22Rv1 (cell line): ENCODE results near the gene TYROBP.
"Not testable (repeated sequence)": the region's sequence is repeated elsewhere in the genome, so short reads cannot be mapped to it uniquely, and the experiment has no call there.

Source experiments
- H3K27ac ChIP-seq: fragments of 450-650 bp; 2 replicates; pipeline ENCODE4 v1.5.1; 2017
- CTCF ChIP-seq: fragments of 450-650 bp; IDR thresholded peaks from 2 replicates; pipeline ENCODE4 v1.5.1; 2017; ENCODE audit warnings: mild to moderate bottlenecking
- ZFX ChIP-seq: fragments of 450-650 bp; IDR thresholded peaks from 2 replicates; pipeline ENCODE4 v1.6.1; 2017; ENCODE audit warnings: antibody characterized with exemption, borderline replicate concordance

Gene TYROBP

DNA sequence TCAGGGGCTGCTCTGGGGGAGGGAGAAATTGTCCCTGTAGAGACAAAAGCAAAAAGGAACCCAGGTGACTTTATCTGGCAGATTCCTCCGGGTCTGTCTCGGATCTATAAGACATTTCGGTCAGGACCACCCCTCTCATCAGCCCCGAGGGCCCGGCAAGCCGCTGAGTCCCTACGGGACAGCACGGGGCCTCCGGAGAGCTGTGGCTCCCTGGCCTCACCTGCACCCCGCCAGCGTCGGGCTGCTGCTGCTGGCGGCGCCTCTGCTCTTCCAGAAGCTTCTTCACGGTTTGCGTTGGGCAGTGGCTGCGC lies 9.6 kb downstream of the TYROBP start:
- peak overlapping the region; percentile 73 for H3K27ac ChIP-seq
- no peak for TF ChIP-seq CTCF
- no peak for TF ChIP-seq ZFX

DNA sequence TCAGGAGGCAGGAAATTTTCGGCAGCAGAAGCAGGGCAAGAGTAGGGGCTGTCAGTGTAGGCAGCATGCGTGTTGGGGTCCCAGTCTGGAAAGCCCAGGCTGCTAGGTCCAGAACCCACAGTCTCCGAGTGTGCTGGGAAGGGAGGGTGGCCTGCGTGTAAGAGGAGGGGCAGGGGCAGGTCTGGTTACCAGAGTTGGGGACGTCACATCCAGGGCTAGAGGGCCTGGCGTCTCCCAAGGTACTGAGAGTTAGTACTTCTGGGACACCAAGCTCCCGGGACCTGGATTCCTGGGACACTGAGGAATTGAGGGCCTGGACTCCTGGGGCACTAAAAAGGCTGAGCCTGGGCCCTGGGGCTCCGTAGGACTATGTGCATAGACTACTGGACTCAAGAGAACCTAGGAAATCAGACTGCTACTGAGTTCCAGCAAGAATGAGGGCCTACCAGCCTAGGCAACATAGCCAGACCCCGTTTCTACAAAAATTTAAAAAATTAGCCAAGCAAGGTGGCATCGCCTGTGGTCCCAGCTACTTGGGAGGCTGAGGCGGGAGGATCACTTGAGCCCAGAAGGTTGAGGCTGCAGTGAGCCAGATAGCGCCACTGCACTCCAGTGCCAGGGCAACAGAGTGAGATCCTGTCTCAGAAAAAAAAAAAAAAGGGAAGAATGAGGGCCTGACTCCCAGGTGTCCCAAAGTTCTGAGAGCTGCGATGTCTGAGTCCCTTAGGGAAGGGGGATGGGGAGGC lies 10.2 kb downstream of the TYROBP start:
- H3K27ac ChIP-seq, result no peak overlapping the region

GRCh38 chr19:35896643-35897040 lies 11.5 kb downstream of the TYROBP start:
- TF ChIP-seq CTCF, result no peak
- no peak for TF ChIP-seq ZFX
- H3K27ac ChIP-seq, result no peak overlapping the region

More for the DNA sequence above, 10.2 kb downstream of the TYROBP start:
- TF ChIP-seq ZFX, result no peak
- no peak for TF ChIP-seq CTCF

- no peak for TF ChIP-seq ZFX
- no peak for TF ChIP-seq CTCF
- H3K27ac ChIP-seq, result no peak overlapping the region
Observed at GRCh38 chr19:35895911-35896642, 12.0 kb downstream of the TYROBP start.

- TF ChIP-seq ZFX, result no peak
- no peak for TF ChIP-seq CTCF
- no peak overlapping the region for H3K27ac ChIP-seq
Observed at GRCh38 chr19:35894342-35894741, 13.8 kb downstream of the TYROBP start.

- not testable (repeated sequence) for H3K27ac ChIP-seq
Observed at GRCh38 chr19:35891819-35892218, 16.3 kb downstream of the TYROBP start.

GRCh38 chr19:35890113-35890650 lies 17.9 kb downstream of the TYROBP start:
- H3K27ac ChIP-seq, result no peak overlapping the region
- no peak for TF ChIP-seq ZFX
- TF ChIP-seq CTCF, result no peak
